ENCODE measurements around the gene PLA2G12B. TPM values are rescaled to one million over a fixed set of nuclear protein-coding genes. Genes with fewer than 3 reads are reported as not detected.
"Not testable (repeated sequence)": the region's sequence is repeated elsewhere in the genome, so short reads cannot be mapped to it uniquely, and the experiment has no call there.

Gene PLA2G12B
- total and polyA plus RNA-seq, 2 of the 8 experiments (the other 6 are each of a cell fraction or from before 2014, with no cell fraction given) = not detected

- H4K5ac ChIP-seq (ENCODE audit: insufficient read length, low read depth, low read length); H3K23ac ChIP-seq (ENCODE audit: insufficient read length); H2AFZ ChIP-seq (ENCODE audit: low read length); H3K79me1 ChIP-seq (ENCODE audit: low read depth, low read length); FAIRE-seq; H4K20me1 ChIP-seq (replicated peaks in 1 of 2; ENCODE audit: control insufficient read depth in 1 of 2, insufficient read depth in 2 of 2, low read length in 2 of 2); H2BK20ac ChIP-seq (ENCODE audit: low read length); H2BK12ac ChIP-seq (ENCODE audit: low read depth, low read length); H3K56ac ChIP-seq (replicated peaks; ENCODE audit: insufficient read length, low read depth, low read length); H2AK5ac ChIP-seq (ENCODE audit: low read depth, low read length); DNase-seq (ENCODE audit: low read depth in 1 of 2, low spot score in 2 of 2); H3K14ac ChIP-seq (ENCODE audit: insufficient read length); H3K4me2 ChIP-seq (ENCODE audit: insufficient read depth in 1 of 2, low read depth in 2 of 2, low read length in 2 of 2); H4K8ac ChIP-seq (ENCODE audit: extremely low read depth, insufficient read depth, low read length); H4K91ac ChIP-seq (replicated peaks; ENCODE audit: insufficient read length, low read length); H3K18ac ChIP-seq (ENCODE audit: extremely low read depth, low read length); H3K9me3 ChIP-seq (ENCODE audit: insufficient read depth in 2 of 2, low read depth in 1 of 2, low read length in 1 of 2); H3K79me2 ChIP-seq (ENCODE audit: control insufficient read depth in 1 of 2, insufficient read depth in 2 of 2, low read length in 2 of 2); H3K4me1 ChIP-seq (replicated peaks in 1 of 4; ENCODE audit: control insufficient read depth in 3 of 4, insufficient read depth in 4 of 4, low read length in 3 of 4); H2BK15ac ChIP-seq (ENCODE audit: low read length); H3K27me3 ChIP-seq (replicated peaks in 1 of 4; ENCODE audit: control insufficient read depth in 3 of 4, extremely low read depth in 1 of 4, insufficient read depth in 3 of 4, low read length in 3 of 4); H2BK120ac ChIP-seq (replicated peaks; ENCODE audit: low read depth, low read length); H3K36me3 ChIP-seq (ENCODE audit: control insufficient read depth in 2 of 4, insufficient read depth in 4 of 4, low read length in 3 of 4); H3K27ac ChIP-seq (ENCODE audit: low read depth, low read length); H2BK5ac ChIP-seq (ENCODE audit: low read depth, low read length); H3K4me3 ChIP-seq (ENCODE audit: extremely low read depth in 1 of 4, insufficient read depth in 2 of 4, low read depth in 3 of 4, low read length in 4 of 4); H3K4ac ChIP-seq (replicated peaks; ENCODE audit: insufficient read length, low read depth, low read length); POLR2A ChIA-PET (ENCODE audit: partially characterized antibody); H3K23me2 ChIP-seq (ENCODE audit: low read depth, low read length); CTCF ChIA-PET (ENCODE audit: partially characterized antibody); H3K9ac ChIP-seq (replicated peaks in 1 of 4; ENCODE audit: extremely low read depth in 1 of 4, low read depth in 3 of 4, low read length in 3 of 4): not testable (repeated sequence)
Measured at GRCh38 chr10:72995459-72995858, 40.9 kb upstream of the PLA2G12B start.

- H3K9me3 ChIP-seq (ENCODE audit: insufficient read depth in 2 of 2, low read depth in 1 of 2, low read length in 1 of 2); H2BK12ac ChIP-seq (ENCODE audit: low read depth, low read length); H3K4me2 ChIP-seq (ENCODE audit: insufficient read depth in 1 of 2, low read depth in 2 of 2, low read length in 2 of 2); H3K56ac ChIP-seq (replicated peaks; ENCODE audit: insufficient read length, low read depth, low read length); H3K23me2 ChIP-seq (ENCODE audit: low read depth, low read length); DNase-seq (ENCODE audit: low read depth in 1 of 2, low spot score in 2 of 2); H2BK5ac ChIP-seq (ENCODE audit: low read depth, low read length); H3K79me2 ChIP-seq (ENCODE audit: control insufficient read depth in 1 of 2, insufficient read depth in 2 of 2, low read length in 2 of 2); H3K36me3 ChIP-seq (ENCODE audit: control insufficient read depth in 2 of 4, insufficient read depth in 4 of 4, low read length in 3 of 4); H2BK120ac ChIP-seq (replicated peaks; ENCODE audit: low read depth, low read length); H3K4ac ChIP-seq (replicated peaks; ENCODE audit: insufficient read length, low read depth, low read length); H2AFZ ChIP-seq (ENCODE audit: low read length); H4K91ac ChIP-seq (replicated peaks; ENCODE audit: insufficient read length, low read length); H2BK20ac ChIP-seq (ENCODE audit: low read length); H3K79me1 ChIP-seq (ENCODE audit: low read depth, low read length); H2BK15ac ChIP-seq (ENCODE audit: low read length); H3K27me3 ChIP-seq (replicated peaks in 1 of 4; ENCODE audit: control insufficient read depth in 3 of 4, extremely low read depth in 1 of 4, insufficient read depth in 3 of 4, low read length in 3 of 4); H3K4me3 ChIP-seq (ENCODE audit: extremely low read depth in 1 of 4, insufficient read depth in 2 of 4, low read depth in 3 of 4, low read length in 4 of 4); POLR2A ChIA-PET (ENCODE audit: partially characterized antibody); H3K14ac ChIP-seq (ENCODE audit: insufficient read length); H4K8ac ChIP-seq (ENCODE audit: extremely low read depth, insufficient read depth, low read length); H3K23ac ChIP-seq (ENCODE audit: insufficient read length); H2AK5ac ChIP-seq (ENCODE audit: low read depth, low read length); H3K4me1 ChIP-seq (replicated peaks in 1 of 4; ENCODE audit: control insufficient read depth in 3 of 4, insufficient read depth in 4 of 4, low read length in 3 of 4); H4K20me1 ChIP-seq (replicated peaks in 1 of 2; ENCODE audit: control insufficient read depth in 1 of 2, insufficient read depth in 2 of 2, low read length in 2 of 2); H3K18ac ChIP-seq (ENCODE audit: extremely low read depth, low read length); H3K27ac ChIP-seq (ENCODE audit: low read depth, low read length); H4K5ac ChIP-seq (ENCODE audit: insufficient read length, low read depth, low read length); H3K9ac ChIP-seq (replicated peaks in 1 of 4; ENCODE audit: extremely low read depth in 1 of 4, low read depth in 3 of 4, low read length in 3 of 4); FAIRE-seq: not testable (repeated sequence)
- WGBS, 2 experiments (ENCODE audit: extremely low coverage in 1 of 2, insufficient coverage in 1 of 2, insufficient read length in 1 of 2, insufficient replicate concordance in 2 of 2, low coverage in 1 of 2, low lambda C conversion rate in 2 of 2, missing lambda C conversion rate in 1 of 2) = 88% methylated on average over 7 of the region's 7 CpGs; no CpG with 5 or more reads in 1 of the 2 experiments
- CTCF ChIA-PET (ENCODE audit: partially characterized antibody) = interaction anchor here (1.2 kb wide), 1 partner anchor 63 kb away, joined by 3 read pairs; no protein-coding TSS in a partner anchor
Measured at GRCh38 chr10:72989771-72990170, 35.2 kb upstream of the PLA2G12B start.

Measured in H1 (cell line).